Mesothelial cell of epicardium (in vitro differentiated cells): ENCODE results near the gene SMIM14. TPM values are rescaled to one million over a fixed set of nuclear protein-coding genes. Genes with fewer than 3 reads are reported as not detected.
"Not testable (repeated sequence)": the region's sequence is repeated elsewhere in the genome, so short reads cannot be mapped to it uniquely, and the experiment has no call there.

Experiments
- DNase-seq, 2 experiments: peaks; one replicate each; pipeline ENCODE4 v3.0.0; 2021; ENCODE audit warnings: low spot score in 2 of 2; ENCODE audit not compliant: unreplicated experiment in 2 of 2
- H3K27ac Mint-ChIP-seq: 2 replicates; pipeline ENCODE4 v1.8.0; 2021; ENCODE audit warnings: mixed read lengths
- H3K27me3 Mint-ChIP-seq: 2 replicates; pipeline ENCODE4 v1.8.0; 2021; ENCODE audit warnings: low read depth, mixed read lengths
- H3K36me3 Mint-ChIP-seq: 2 replicates; pipeline ENCODE4 v1.8.0; 2021; ENCODE audit warnings: mixed read lengths
- H3K4me1 Mint-ChIP-seq: 2 replicates; pipeline ENCODE4 v1.8.0; 2021; ENCODE audit warnings: mixed read lengths
- H3K4me3 Mint-ChIP-seq: 2 replicates; pipeline ENCODE4 v1.8.0; 2021; ENCODE audit warnings: mild to moderate bottlenecking, moderate library complexity, mixed read lengths
- H3K9me3 Mint-ChIP-seq: 2 replicates; pipeline ENCODE4 v1.8.0; 2021; ENCODE audit warnings: mixed read lengths
- total RNA-seq: library from RNA; stranded (reverse); gene quantifications from 3 replicates; pipeline ENCODE4 v1.2.1, GENCODE V29; 2021
- TF ChIP-seq, protein P1 (sequence below): fragments of 200-600 bp; sonication (generic); IDR thresholded peaks from one replicate; pipeline ENCODE4 v1.5.0; 2021; ENCODE audit warnings: antibody characterized with exemption; ENCODE audit not compliant: unreplicated experiment

Gene SMIM14
- total RNA-seq, 1 donor from 2014 or later = 15.9 TPM

- no peak for DNase-seq
- Mint-ChIP-seq H3K9me3 (no peaks in the 10 kb centered on the region), H3K27me3 (no peaks in the 10 kb centered on the region), H3K4me3 (no peak overlapping the region), H3K27ac (no peak overlapping the region), H3K4me1 (peaks cover 19% of the 10 kb centered on the region), H3K36me3 (peaks cover 6% of the 10 kb centered on the region)
- TF ChIP-seq, protein P1, sequence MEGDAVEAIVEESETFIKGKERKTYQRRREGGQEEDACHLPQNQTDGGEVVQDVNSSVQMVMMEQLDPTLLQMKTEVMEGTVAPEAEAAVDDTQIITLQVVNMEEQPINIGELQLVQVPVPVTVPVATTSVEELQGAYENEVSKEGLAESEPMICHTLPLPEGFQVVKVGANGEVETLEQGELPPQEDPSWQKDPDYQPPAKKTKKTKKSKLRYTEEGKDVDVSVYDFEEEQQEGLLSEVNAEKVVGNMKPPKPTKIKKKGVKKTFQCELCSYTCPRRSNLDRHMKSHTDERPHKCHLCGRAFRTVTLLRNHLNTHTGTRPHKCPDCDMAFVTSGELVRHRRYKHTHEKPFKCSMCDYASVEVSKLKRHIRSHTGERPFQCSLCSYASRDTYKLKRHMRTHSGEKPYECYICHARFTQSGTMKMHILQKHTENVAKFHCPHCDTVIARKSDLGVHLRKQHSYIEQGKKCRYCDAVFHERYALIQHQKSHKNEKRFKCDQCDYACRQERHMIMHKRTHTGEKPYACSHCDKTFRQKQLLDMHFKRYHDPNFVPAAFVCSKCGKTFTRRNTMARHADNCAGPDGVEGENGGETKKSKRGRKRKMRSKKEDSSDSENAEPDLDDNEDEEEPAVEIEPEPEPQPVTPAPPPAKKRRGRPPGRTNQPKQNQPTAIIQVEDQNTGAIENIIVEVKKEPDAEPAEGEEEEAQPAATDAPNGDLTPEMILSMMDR = no peak
Measured at GRCh38 chr4:39548425-39549067, 90.1 kb downstream of the SMIM14 start.

DNA sequence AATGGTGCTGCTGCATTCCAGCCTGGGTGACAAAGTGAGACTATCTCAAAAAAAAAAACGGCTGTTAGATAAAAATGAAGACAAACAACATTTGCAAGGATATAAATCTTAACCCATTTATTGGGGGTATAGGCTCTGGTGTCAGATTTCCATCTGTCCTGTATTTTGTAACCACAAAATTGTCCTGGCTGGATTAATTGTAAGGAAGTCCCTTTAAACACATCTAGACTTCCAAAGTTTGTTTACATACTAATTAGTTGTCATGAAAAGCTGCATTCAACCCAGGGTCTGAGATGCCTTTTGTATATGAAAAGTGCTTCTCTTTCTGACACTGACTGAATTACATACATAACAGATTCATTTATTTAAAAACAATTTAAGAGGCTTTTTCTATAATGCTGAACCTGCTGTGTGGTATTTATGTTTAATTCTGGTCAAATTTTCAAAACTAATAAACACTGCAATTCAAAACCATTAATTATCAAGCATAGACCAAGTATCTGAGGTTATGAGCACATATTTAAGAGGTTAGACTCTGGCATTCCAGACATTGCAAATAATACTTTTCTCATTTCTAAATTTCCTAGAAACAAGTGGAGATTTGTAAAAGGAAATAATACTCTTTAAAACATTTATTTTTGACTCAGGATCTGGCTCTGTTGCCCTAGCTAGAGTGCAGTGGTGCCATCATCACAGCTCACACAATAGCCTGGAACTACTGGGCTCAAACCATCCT lies 93.9 kb downstream of the SMIM14 start:
- Mint-ChIP-seq H3K27ac (peak overlapping the region; percentile 72), H3K4me3 (no peak overlapping the region), H3K4me1 (peaks cover 28% of the 10 kb centered on the region), H3K9me3 (no peaks in the 10 kb centered on the region), H3K36me3 (peaks cover 9% of the 10 kb centered on the region), H3K27me3 (no peaks in the 10 kb centered on the region)
- DNase-seq = no peak
- TF ChIP-seq, protein P1 = no peak

DNA sequence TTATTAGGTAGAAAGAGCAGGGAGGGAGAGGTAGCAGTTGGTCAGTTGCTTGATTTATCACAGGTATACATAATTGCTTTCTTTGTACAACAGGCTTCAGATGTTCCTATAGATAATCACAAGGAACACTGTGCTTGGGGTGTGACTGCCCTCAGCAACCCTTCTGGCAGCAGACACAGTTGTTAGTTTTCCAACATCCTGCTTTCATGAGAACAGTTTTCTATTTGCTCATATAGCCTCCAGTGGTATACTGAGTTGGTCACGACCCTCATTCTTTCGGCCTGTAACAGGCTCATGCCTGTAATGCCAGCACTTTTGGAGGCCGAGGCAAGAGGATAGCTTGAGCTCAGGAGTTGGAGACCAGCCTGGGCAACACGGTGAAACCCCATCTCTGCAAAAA lies 94.6 kb downstream of the SMIM14 start:
- not testable (repeated sequence) for H3K27me3 Mint-ChIP-seq, H3K9me3 Mint-ChIP-seq, H3K4me3 Mint-ChIP-seq, DNase-seq
- Mint-ChIP-seq H3K27ac (peak overlapping the region; percentile 72), H3K4me1 (peaks cover 28% of the 10 kb centered on the region), H3K36me3 (peaks cover 12% of the 10 kb centered on the region)

DNA sequence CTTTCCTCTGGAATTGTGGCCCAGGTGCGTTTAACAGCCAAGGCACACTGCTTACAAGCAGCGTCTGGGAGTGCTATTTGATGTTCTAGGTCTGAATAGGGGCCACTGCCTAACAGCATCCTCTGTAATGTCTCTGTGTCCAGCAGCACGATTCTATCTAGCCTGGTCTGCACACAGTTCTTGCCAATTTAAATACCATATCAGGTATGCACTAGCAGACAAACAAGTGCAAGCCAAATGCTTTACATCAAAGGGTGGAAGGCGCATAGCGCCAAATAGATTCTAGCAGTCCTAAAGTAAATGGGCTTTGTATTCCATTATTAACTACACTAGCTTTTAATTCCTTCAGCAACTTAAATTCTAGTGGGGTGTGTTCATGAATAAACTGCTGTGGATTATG lies 95.6 kb downstream of the SMIM14 start:
- Mint-ChIP-seq H3K27ac (no peak overlapping the region), H3K36me3 (peaks cover 14% of the 10 kb centered on the region), H3K4me1 (peaks cover 26% of the 10 kb centered on the region), H3K27me3 (no peaks in the 10 kb centered on the region), H3K4me3 (no peak overlapping the region), H3K9me3 (peaks cover 5% of the 10 kb centered on the region)
- DNase-seq = no peak
- TF ChIP-seq, protein P1 = no peak

GRCh38 chr4:39542611-39543012 lies 96.1 kb downstream of the SMIM14 start:
- Mint-ChIP-seq H3K4me1 (peaks cover 25% of the 10 kb centered on the region), H3K4me3 (no peak overlapping the region)

More at GRCh38 chr4:39542611-39543012, 96.1 kb downstream of the SMIM14 start:
- H3K27ac Mint-ChIP-seq = no peak overlapping the region
- peaks cover 5% of the 10 kb centered on the region for H3K9me3 Mint-ChIP-seq
- TF ChIP-seq, protein P1 = no peak
- H3K36me3 Mint-ChIP-seq = peaks cover 14% of the 10 kb centered on the region
- no peak for DNase-seq
- H3K27me3 Mint-ChIP-seq = no peaks in the 10 kb centered on the region
